DMS79 (cell line): ENCODE data around the gene ST6GALNAC5.

Source experiments
- DNase-seq: peaks from one replicate; lab custom pipeline; 2025; lab: John Stamatoyannopoulos, UW

Gene ST6GALNAC5

GRCh38 chr1:77014073-77014788 is 147.0 kb downstream of the ST6GALNAC5 start:
- no peak for DNase-seq

- DNase-seq, result no peak
Measured at GRCh38 chr1:77015748-77016341, 148.6 kb downstream of the ST6GALNAC5 start.

GRCh38 chr1:77016386-77016985 is 149.2 kb downstream of the ST6GALNAC5 start:
- DNase-seq, result no peak

GRCh38 chr1:77018311-77018710 is 151.0 kb downstream of the ST6GALNAC5 start:
- DNase-seq, result no peak

- DNase-seq, result no peak
Measured at GRCh38 chr1:77018761-77019160, 151.5 kb downstream of the ST6GALNAC5 start.

- no peak for DNase-seq
Measured at GRCh38 chr1:77021732-77022131, 154.5 kb downstream of the ST6GALNAC5 start.

DNA sequence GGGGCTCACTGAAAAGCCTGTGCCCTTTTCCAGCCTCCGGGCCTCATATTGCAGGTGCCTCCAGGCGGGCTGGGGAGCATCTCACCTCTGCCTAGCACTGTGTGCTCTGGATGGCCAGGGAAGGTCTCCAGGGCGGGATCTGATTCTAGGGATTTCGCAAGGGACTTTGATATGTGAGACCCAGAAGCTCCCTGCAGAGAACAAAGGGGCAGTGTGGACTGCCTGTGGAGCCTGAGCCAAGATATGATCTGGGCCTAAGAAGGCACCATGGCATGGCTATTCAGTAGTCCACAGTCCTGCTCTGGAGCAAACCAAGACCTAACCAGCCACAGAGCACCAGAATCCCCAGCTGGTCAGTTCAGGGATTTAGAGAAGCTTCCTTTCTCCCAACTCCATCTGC is 157.2 kb downstream of the ST6GALNAC5 start:
- DNase-seq, result no peak

DNA sequence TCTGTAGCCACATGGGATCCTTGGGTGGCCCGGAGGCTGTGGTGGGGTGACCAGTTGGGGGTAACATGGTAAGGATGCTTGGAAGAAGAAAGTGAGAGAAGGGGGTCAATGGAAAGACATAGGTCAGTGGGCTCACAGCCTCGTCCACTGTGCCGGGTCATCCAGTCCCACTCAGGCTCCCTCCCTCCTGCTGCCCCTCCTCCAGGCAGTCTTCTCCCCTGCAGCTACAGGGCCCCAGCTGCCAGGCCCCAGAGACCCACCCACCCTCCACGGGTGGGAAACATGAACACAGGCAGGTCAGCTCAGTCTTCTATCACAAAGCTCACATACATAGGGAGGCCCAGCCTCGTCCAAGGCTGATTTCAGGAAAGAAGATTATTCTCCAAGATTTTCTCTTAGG is 158.3 kb downstream of the ST6GALNAC5 start:
- DNase-seq, result no peak

DNA sequence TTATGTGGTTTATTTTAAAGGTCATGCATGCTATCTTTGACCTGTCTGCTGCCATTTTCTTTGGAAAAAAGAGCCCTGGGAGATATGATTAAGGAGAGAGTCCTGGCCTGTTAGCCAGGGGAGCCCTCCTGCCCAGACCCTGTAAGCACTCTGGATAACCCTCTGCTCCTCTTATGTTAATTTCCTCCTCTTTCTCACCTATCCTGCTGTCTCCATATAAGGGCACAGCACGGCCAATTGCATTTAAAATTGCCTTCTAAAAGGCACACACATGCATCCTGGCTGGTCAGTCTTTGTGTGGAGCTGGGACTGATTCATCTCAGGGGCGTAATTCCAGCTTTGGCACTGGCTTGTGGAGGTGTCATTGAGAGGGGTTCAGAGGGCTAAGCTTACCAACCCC is 158.9 kb downstream of the ST6GALNAC5 start:
- no peak for DNase-seq

GRCh38 chr1:77026640-77027039 is 159.4 kb downstream of the ST6GALNAC5 start:
- DNase-seq, result no peak

- no peak for DNase-seq
Measured at GRCh38 chr1:77027847-77028246, 160.6 kb downstream of the ST6GALNAC5 start.

- DNase-seq, result no peak
Measured at GRCh38 chr1:77030401-77031105, 163.3 kb downstream of the ST6GALNAC5 start.

GRCh38 chr1:77031106-77031662 is 163.9 kb downstream of the ST6GALNAC5 start:
- DNase-seq, result no peak

- DNase-seq, result no peak
Measured at GRCh38 chr1:77036560-77036959, 169.3 kb downstream of the ST6GALNAC5 start.

GRCh38 chr1:77037038-77037437 is 169.8 kb downstream of the ST6GALNAC5 start:
- DNase-seq, result no peak

GRCh38 chr1:77038000-77038399 is 170.7 kb downstream of the ST6GALNAC5 start:
- DNase-seq, result no peak

GRCh38 chr1:77039111-77039510 is 171.8 kb downstream of the ST6GALNAC5 start:
- no peak for DNase-seq

GRCh38 chr1:77039739-77040138 is 172.5 kb downstream of the ST6GALNAC5 start:
- DNase-seq, result no peak

DNA sequence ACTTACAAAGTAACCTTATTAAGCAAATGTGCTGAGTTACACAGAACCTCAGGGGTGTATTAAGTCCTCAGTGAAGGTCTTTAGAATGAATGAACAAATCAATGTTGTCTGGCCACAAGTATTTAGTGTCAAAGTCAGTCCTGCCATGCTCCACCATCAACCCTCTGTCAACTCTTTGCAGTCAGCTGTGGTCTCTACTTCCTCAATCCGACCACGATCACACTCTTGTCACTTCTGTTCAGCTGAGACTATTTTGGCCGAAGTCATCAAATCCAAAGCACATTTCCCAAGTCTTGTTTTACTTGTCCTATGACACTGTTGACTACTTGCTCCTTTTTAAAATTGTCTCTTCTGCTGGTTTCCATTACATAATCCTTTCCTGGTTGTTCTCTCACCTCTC is 173.5 kb downstream of the ST6GALNAC5 start:
- DNase-seq, result no peak

- no peak for DNase-seq
Measured at GRCh38 chr1:77044133-77044849, 177.0 kb downstream of the ST6GALNAC5 start.

DNA sequence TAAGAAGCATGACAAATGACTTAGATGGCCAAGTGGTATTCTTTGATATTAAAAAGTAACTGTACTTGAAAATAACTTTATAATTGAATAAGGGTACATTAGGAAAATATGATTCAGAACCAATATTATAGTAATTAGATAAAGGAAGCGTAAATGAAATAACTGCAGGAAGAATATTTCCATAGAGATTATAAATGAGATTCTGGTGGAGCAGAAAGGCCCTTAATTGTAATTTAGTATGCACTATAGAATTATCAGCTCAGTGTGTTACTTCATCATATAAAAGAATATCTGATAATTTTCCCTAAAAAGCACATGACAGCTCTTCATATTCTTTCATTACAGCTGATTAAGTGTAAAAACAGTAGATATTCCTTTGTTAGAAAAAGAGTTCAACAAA is 180.3 kb downstream of the ST6GALNAC5 start:
- no peak for DNase-seq
